IMR-90 (cell line): ENCODE data around the gene EFS. TPM values are rescaled to one million over a fixed set of nuclear protein-coding genes. Genes with fewer than 3 reads are reported as not detected.

Source experiments
- ATAC-seq: fragments of 200-7000 bp; cut with Tn5 transposase; 2 replicates; pipeline ENCODE4 v1.9.1; 2020; ENCODE audit warnings: low read depth, mild to moderate bottlenecking, moderate library complexity
- BruUV-seq: library from RNA; stranded (reverse); fragments of 400-500 nt; replicated peaks from 2 replicates; lab custom pipeline; 2021; lab: Mats Ljungman, UMichigan
- CTCF ChIA-PET: fragments of 300-600 bp; formaldehyde crosslinking; extraction: SDS; loops from one replicate; lab custom pipeline; 2021; ENCODE audit warnings: antibody characterized with exemption; lab: Yijun Ruan, JAX
- POLR2A ChIA-PET: fragments of 300-600 bp; sonication (Branson Sonifier 250); formaldehyde crosslinking; loops from one replicate; lab custom pipeline; 2022; ENCODE audit warnings: antibody characterized with exemption; ENCODE audit not compliant: unreplicated experiment; lab: Charles Lee
- DNase-seq: peaks from one replicate; pipeline ENCODE4 v3.0.0; 2013
- H2AFZ ChIP-seq: replicated peaks from 2 replicates; pipeline ENCODE3; 2013; ENCODE audit warnings: low read length, mild to moderate bottlenecking; ENCODE audit not compliant: poor library complexity
- H2AK5ac ChIP-seq: 2 replicates; pipeline ENCODE4 v1.6.1; 2013; ENCODE audit warnings: low read depth, low read length, inconsistent platforms
- H2AK9ac ChIP-seq: replicated peaks from 2 replicates; pipeline ENCODE3; 2013; ENCODE audit warnings: mild to moderate bottlenecking, low read depth, low read length, moderate library complexity; ENCODE audit not compliant: poor library complexity
- H2BK120ac ChIP-seq: 2 replicates; pipeline ENCODE4 v1.6.1; 2013; ENCODE audit warnings: low read depth, low read length, inconsistent platforms
- H2BK15ac ChIP-seq: 3 replicates; pipeline ENCODE4 v1.6.1; 2013; ENCODE audit warnings: low read depth, low read length, inconsistent platforms
- H2BK20ac ChIP-seq: 2 replicates; pipeline ENCODE4 v1.6.1; 2013; ENCODE audit warnings: low read depth, mild to moderate bottlenecking, inconsistent platforms, low read length, moderate library complexity
- H2BK5ac ChIP-seq: 2 replicates; pipeline ENCODE4 v1.6.1; 2013; ENCODE audit warnings: mild to moderate bottlenecking, low read depth, low read length, inconsistent platforms; ENCODE audit not compliant: poor library complexity, severe bottlenecking
- H3K14ac ChIP-seq: replicated peaks from 2 replicates; pipeline ENCODE4 v1.6.1; 2013; ENCODE audit warnings: low read depth, low read length, inconsistent platforms
- H3K18ac ChIP-seq: 2 replicates; pipeline ENCODE4 v1.6.1; 2013; ENCODE audit warnings: low read depth, low read length, control low read depth
- H3K23ac ChIP-seq: 2 replicates; pipeline ENCODE4 v1.6.1; 2013; ENCODE audit warnings: low read depth, low read length, inconsistent platforms
- H3K27ac ChIP-seq: 2 replicates; pipeline ENCODE4 v1.5.1; 2013; ENCODE audit warnings: mild to moderate bottlenecking, control low read depth, low read length; ENCODE audit not compliant: insufficient read depth
- H3K27me3 ChIP-seq: 2 replicates; pipeline ENCODE4 v1.6.1; 2013; ENCODE audit warnings: low read length; ENCODE audit not compliant: control insufficient read depth, insufficient read depth
- H3K36me3 ChIP-seq: 2 replicates; pipeline ENCODE4 v1.6.1; 2013; ENCODE audit warnings: low read length, mixed read lengths; ENCODE audit not compliant: control insufficient read depth, insufficient read depth
- H3K4ac ChIP-seq: 2 replicates; pipeline ENCODE4 v1.6.1; 2013; ENCODE audit warnings: low read depth, low read length, inconsistent platforms
- H3K4me1 ChIP-seq: 2 replicates; pipeline ENCODE4 v1.6.1; 2013; ENCODE audit warnings: low read length, mixed read lengths; ENCODE audit not compliant: control insufficient read depth, insufficient read depth
- H3K4me2 ChIP-seq: 2 replicates; pipeline ENCODE4 v1.6.1; 2013; ENCODE audit warnings: low read depth, mild to moderate bottlenecking, control low read depth, low read length, moderate library complexity
- H3K4me3 ChIP-seq: 2 replicates; pipeline ENCODE4 v1.5.1; 2013; ENCODE audit warnings: low read depth, mild to moderate bottlenecking, control low read depth, low read length, moderate library complexity; ENCODE audit not compliant: insufficient read depth
- H3K56ac ChIP-seq: 2 replicates; pipeline ENCODE4 v1.6.1; 2013; ENCODE audit warnings: low read length, inconsistent platforms; ENCODE audit not compliant: insufficient read depth; ENCODE audit errors: extremely low read depth
- H3K79me1 ChIP-seq, 2 experiments: 2 replicates each; pipeline ENCODE4 v1.6.1; 2013; ENCODE audit warnings: low read length in 2 of 2, inconsistent platforms in 1 of 2, low read depth in 1 of 2
- H3K9ac ChIP-seq: 2 replicates; pipeline ENCODE4 v1.6.1; 2013; ENCODE audit warnings: low read depth, low read length, control low read depth
- H3K9me1 ChIP-seq: 2 replicates; pipeline ENCODE4 v1.6.1; 2013; ENCODE audit warnings: low read length, inconsistent platforms; ENCODE audit not compliant: insufficient read depth
- H3K9me3 ChIP-seq: 2 replicates; pipeline ENCODE4 v1.6.1; 2013; ENCODE audit warnings: low read length; ENCODE audit not compliant: control insufficient read depth, insufficient read depth
- H4K20me1 ChIP-seq: 2 replicates; pipeline ENCODE4 v1.6.1; 2013; ENCODE audit warnings: low read length, inconsistent platforms; ENCODE audit not compliant: insufficient read depth
- H4K5ac ChIP-seq: 2 replicates; pipeline ENCODE4 v1.6.1; 2013; ENCODE audit warnings: mild to moderate bottlenecking, low read depth, low read length, control low read depth
- H4K8ac ChIP-seq, 2 experiments: 2 replicates each; pipeline ENCODE4 v1.6.1; 2013; ENCODE audit warnings: low read depth in 2 of 2, low read length in 2 of 2, control low read depth in 1 of 2, inconsistent platforms in 1 of 2
- H4K91ac ChIP-seq: 2 replicates; pipeline ENCODE4 v1.6.1; 2013; ENCODE audit warnings: low read depth, low read length, inconsistent platforms; ENCODE audit not compliant: insufficient read depth
- CEBPB ChIP-seq: IDR thresholded peaks from 2 replicates; pipeline ENCODE4 v1.6.1; 2012; ENCODE audit warnings: low read depth, low read length, improper control_type of control experiment
- CHD1 ChIP-seq: IDR thresholded peaks from 2 replicates; pipeline ENCODE4 v1.6.1; 2012; ENCODE audit warnings: low read depth, low read length, improper control_type of control experiment
- FOS ChIP-seq: fragments of 150-350 bp; IDR thresholded peaks from 2 replicates; pipeline ENCODE4 v1.6.1; 2016; ENCODE audit warnings: low read depth, low read length
- MAFK ChIP-seq: IDR thresholded peaks from 2 replicates; pipeline ENCODE4 v1.6.1; 2012; ENCODE audit warnings: low read depth, low read length, improper control_type of control experiment
- MXI1 ChIP-seq: IDR thresholded peaks from 2 replicates; pipeline ENCODE4 v1.6.1; 2012; ENCODE audit warnings: low read depth, mild to moderate bottlenecking, low read length, moderate library complexity, borderline replicate concordance
- NFE2L2 ChIP-seq: fragments of 150-350 bp; IDR thresholded peaks from 2 replicates; pipeline ENCODE4 v1.6.1; 2016; ENCODE audit warnings: low read depth, mild to moderate bottlenecking, low read length
- RCOR1 ChIP-seq: IDR thresholded peaks from 2 replicates; pipeline ENCODE4 v1.6.1; 2012; ENCODE audit warnings: mild to moderate bottlenecking, low read length, improper control_type of control experiment; ENCODE audit not compliant: insufficient replicate concordance
- WGBS, 2 experiments: methylation state at CpG; one replicate each; pipeline versions ENCODE4 v1.1.5 to v1.1.7; 2013; ENCODE audit warnings: missing lambda C conversion rate in 2 of 2; ENCODE audit not compliant: insufficient read length in 1 of 2; ENCODE audit errors: extremely low coverage in 2 of 2; 5-methylcytosine and 5-hydroxymethylcytosine counted together
- dilution Hi-C: fragments of 300-500 bp; cut with HindIII; formaldehyde crosslinking; loops from one replicate; pipeline ENCODE4 v1.14.3; 2018; ENCODE audit warnings: low sequenced_read_pairs; ENCODE audit not compliant: unreplicated experiment
- in situ Hi-C: fragments of 300-500 bp; cut with MboI; formaldehyde crosslinking; loops from 3 replicates; pipeline ENCODE4 v1.14.3; 2019; ENCODE audit warnings: low sequenced_read_pairs, inconsistent platforms, mixed read lengths
- intact Hi-C: fragments of 100-400 bp; cut with micrococcal nuclease; formaldehyde crosslinking; loops from 2 replicates; pipeline ENCODE4 v1.10.0; 2022
- polyA plus RNA-seq, 3 experiments: library from polyadenylated mRNA; depleted of rRNA; stranded (reverse); fragments of >200 nt; gene quantifications; 2 replicates each; pipeline ENCODE4 v1.2.3, GENCODE V29; 2012; ENCODE audit warnings: low replicate concordance in 1 of 3
- total RNA-seq: library from RNA; depleted of rRNA; stranded (reverse); fragments of >200 nt; gene quantifications from 2 replicates; pipeline ENCODE4 v1.2.3, GENCODE V29; 2012

Gene EFS
- total and polyA plus RNA-seq, 2 of the 4 experiments (the other 2 are of a cell fraction) = 2.2 to 11.6 TPM

- ATAC-seq = peak; percentile 4; the same call in 1 of the 2 replicates
- in situ Hi-C loops = no loop called here
- no peak for DNase-seq
- BruUV-seq = no TSS peak
- H3K9me3 ChIP-seq = no peaks in the 10 kb centered on the region
- peak overlapping the region; percentile 76 for H3K4me2 ChIP-seq
- no peak overlapping the region; the same call in 2 of the 3 replicates for H2BK15ac ChIP-seq
- peaks cover 8% of the 10 kb centered on the region for H3K4me1 ChIP-seq
- TF ChIP-seq NFE2L2 (no peak), CHD1 (no peak), MAFK (no peak), RCOR1 (no peak), CEBPB (no peak), FOS (no peak), MXI1 (no peak)
- peak overlapping the region; percentile 98 for H3K9ac ChIP-seq
- H3K18ac ChIP-seq = peak overlapping the region; percentile 67
- CTCF ChIA-PET = interaction anchor here (1.2 kb wide), 1 partner anchor 221 kb away, joined by 4 read pairs; no protein-coding TSS in a partner anchor
- H4K20me1 ChIP-seq = peaks cover 12% of the 10 kb centered on the region; the same call in 1 of the 2 replicates
- H2BK120ac ChIP-seq = peak overlapping the region; percentile 47
- WGBS, 2 experiments = no CpG with 5 or more reads among the region's 21 CpGs
- H2AK5ac ChIP-seq = peak overlapping the region; percentile 97
- H2BK20ac ChIP-seq = no peak overlapping the region
- peak overlapping the region; percentile 100 for H2AK9ac ChIP-seq
- intact Hi-C loops = no loop called here
- H2BK5ac ChIP-seq = peak overlapping the region; percentile 73
- H2AFZ ChIP-seq = peak overlapping the region; percentile 88
- dilution Hi-C loops = no loop called here
- peaks cover 8% of the 10 kb centered on the region; the same call in 1 of the 2 replicates for H3K9me1 ChIP-seq
- peak overlapping the region; percentile 92 for H3K4ac ChIP-seq
- peak overlapping the region; percentile 96 for H4K91ac ChIP-seq
- H4K5ac ChIP-seq = peak overlapping the region; percentile 80
- peaks cover 13 to 37% of the 10 kb centered on the region in 2 experiments; a peak in 3 of 4 replicates for H3K79me1 ChIP-seq
- peak overlapping the region; percentile 55 for H3K4me3 ChIP-seq
- H3K36me3 ChIP-seq = peaks cover 7% of the 10 kb centered on the region; the same call in 1 of the 2 replicates
- peak overlapping the region; percentile 95 to 99 for H4K8ac ChIP-seq
- POLR2A ChIA-PET = no interaction called here
- peak overlapping the region; percentile 50 for H3K56ac ChIP-seq
- peak overlapping the region; percentile 93 for H3K14ac ChIP-seq
- H3K23ac ChIP-seq = peak overlapping the region; percentile 93
- peak overlapping the region; percentile 98 for H3K27ac ChIP-seq
- peaks cover 7% of the 10 kb centered on the region; the same call in 1 of the 2 replicates for H3K27me3 ChIP-seq
These were observed 572 bp downstream of the EFS start for GRCh38 chr14:23364164-23365035.
